HFFc6 (cell line): ENCODE results near the gene AMMECR1. TPM values are rescaled to one million over a fixed set of nuclear protein-coding genes. Genes with fewer than 3 reads are reported as not detected.

Experiments
- DNase-seq: peaks from one replicate; pipeline ENCODE4 v3.0.0-alpha.2; 2018
- H3K27ac Mint-ChIP-seq: 2 replicates; pipeline ENCODE4 v1.8.0; 2020; ENCODE audit warnings: mild to moderate bottlenecking, mixed read lengths
- H3K27me3 Mint-ChIP-seq: 2 replicates; pipeline ENCODE4 v1.8.0; 2021; ENCODE audit warnings: mild to moderate bottlenecking, moderate library complexity, mixed read lengths; ENCODE audit not compliant: insufficient read depth
- H3K36me3 Mint-ChIP-seq: 2 replicates; pipeline ENCODE4 v1.8.0; 2021; ENCODE audit warnings: low read depth, mixed read lengths
- H3K4me1 Mint-ChIP-seq: 2 replicates; pipeline ENCODE4 v1.8.0; 2020; ENCODE audit warnings: low read depth, mixed read lengths
- H3K4me3 Mint-ChIP-seq: 2 replicates; pipeline ENCODE4 v1.8.0; 2020; ENCODE audit warnings: mild to moderate bottlenecking, moderate library complexity, mixed read lengths
- H3K9me3 Mint-ChIP-seq: 2 replicates; pipeline ENCODE4 v1.8.0; 2020; ENCODE audit warnings: mild to moderate bottlenecking, mixed read lengths
- CTCF ChIP-seq: fragments of 200-600 bp; sonication (generic); IDR thresholded peaks from 2 replicates; pipeline ENCODE4 v1.5.0; 2021; ENCODE audit warnings: antibody characterized with exemption, mild to moderate bottlenecking
- total RNA-seq, 6 experiments: library from RNA; stranded (reverse); fragmentation: NEBNext Ultra II Directional; extraction: Animal tissue kit (Norgen Biotek cat#: 25700); gene quantifications; 2 replicates in 1 of 6; 3 replicates in 5 of 6; pipeline ENCODE4 v1.2.3, GENCODE V29; 2021

Gene AMMECR1
- total RNA-seq, 6 experiments from 2014 or later = 10.1 to 13.4 (median 11.7) TPM

GRCh38 chrX:110178179-110178865 lies 139.6 kb downstream of the AMMECR1 start:
- H3K27me3 Mint-ChIP-seq = no peaks in the 10 kb centered on the region; the same call in 1 of the 2 replicates
- no peak for TF ChIP-seq CTCF

GRCh38 chrX:110175696-110176095 lies 142.2 kb downstream of the AMMECR1 start:
- H3K9me3 Mint-ChIP-seq = no peaks in the 10 kb centered on the region
- no peak overlapping the region for H3K4me3 Mint-ChIP-seq
- peaks cover 18% of the 10 kb centered on the region for H3K36me3 Mint-ChIP-seq
- TF ChIP-seq CTCF = no peak
- H3K27ac Mint-ChIP-seq = no peak overlapping the region
- no peak for DNase-seq
- H3K27me3 Mint-ChIP-seq = no peaks in the 10 kb centered on the region; the same call in 1 of the 2 replicates
- H3K4me1 Mint-ChIP-seq = peaks cover 33% of the 10 kb centered on the region

More at GRCh38 chrX:110178179-110178865, 139.6 kb downstream of the AMMECR1 start:
- Mint-ChIP-seq H3K4me3 (no peak overlapping the region), H3K4me1 (peaks cover 52% of the 10 kb centered on the region), H3K27ac (no peak overlapping the region), H3K36me3 (peaks cover 14% of the 10 kb centered on the region), H3K9me3 (no peaks in the 10 kb centered on the region)
- no peak for DNase-seq

GRCh38 chrX:110175146-110175545 lies 142.7 kb downstream of the AMMECR1 start:
- TF ChIP-seq CTCF = no peak
- Mint-ChIP-seq H3K36me3 (peaks cover 18% of the 10 kb centered on the region), H3K27ac (no peak overlapping the region), H3K4me1 (peaks cover 27% of the 10 kb centered on the region), H3K4me3 (no peak overlapping the region), H3K27me3 (no peaks in the 10 kb centered on the region; the same call in 1 of the 2 replicates), H3K9me3 (no peaks in the 10 kb centered on the region)
- DNase-seq = no peak

- DNase-seq = no peak
- Mint-ChIP-seq H3K27me3 (no peaks in the 10 kb centered on the region; the same call in 1 of the 2 replicates), H3K27ac (peak overlapping the region; percentile 42; the same call in 1 of the 2 replicates)
Observed at GRCh38 chrX:110173192-110174175, 144.4 kb downstream of the AMMECR1 start.

More at GRCh38 chrX:110173192-110174175, 144.4 kb downstream of the AMMECR1 start:
- no peak for TF ChIP-seq CTCF
- H3K9me3 Mint-ChIP-seq = no peaks in the 10 kb centered on the region
- H3K36me3 Mint-ChIP-seq = peaks cover 13% of the 10 kb centered on the region; the same call in 1 of the 2 replicates
- H3K4me1 Mint-ChIP-seq = peaks cover 29% of the 10 kb centered on the region
- H3K4me3 Mint-ChIP-seq = no peak overlapping the region
